ENCODE results near the gene NLRC3. TPM values are rescaled to one million over a fixed set of nuclear protein-coding genes. Genes with fewer than 3 reads are reported as not detected.
"Not testable (repeated sequence)": the region's sequence is repeated elsewhere in the genome, so short reads cannot be mapped to it uniquely, and the experiment has no call there.

NLRC3 gene
- total RNA-seq, 2 experiments from 2014 or later, result 25.9 to 28.4 TPM

DNA sequence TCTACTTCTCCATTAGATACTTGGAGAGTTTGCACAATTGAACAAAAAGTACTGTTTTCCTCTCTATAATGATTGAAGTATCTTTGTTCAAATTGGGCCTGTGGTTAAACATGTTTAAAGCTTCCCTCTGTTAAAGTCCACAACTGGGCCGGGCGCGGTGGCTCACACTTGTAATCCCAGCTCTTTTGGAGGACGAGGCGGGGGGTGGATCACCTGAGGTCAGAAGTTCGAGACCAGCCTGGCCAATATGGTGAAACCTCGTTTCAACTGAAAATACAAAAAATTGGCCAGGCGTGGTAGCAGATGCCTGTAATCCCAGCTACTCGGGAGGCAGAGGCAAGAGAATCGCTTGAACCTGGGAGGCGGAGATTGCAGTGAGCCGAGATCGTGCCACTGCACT lies 31.8 kb upstream of the NLRC3 start:
- not testable (repeated sequence) for DNase-seq

DNA sequence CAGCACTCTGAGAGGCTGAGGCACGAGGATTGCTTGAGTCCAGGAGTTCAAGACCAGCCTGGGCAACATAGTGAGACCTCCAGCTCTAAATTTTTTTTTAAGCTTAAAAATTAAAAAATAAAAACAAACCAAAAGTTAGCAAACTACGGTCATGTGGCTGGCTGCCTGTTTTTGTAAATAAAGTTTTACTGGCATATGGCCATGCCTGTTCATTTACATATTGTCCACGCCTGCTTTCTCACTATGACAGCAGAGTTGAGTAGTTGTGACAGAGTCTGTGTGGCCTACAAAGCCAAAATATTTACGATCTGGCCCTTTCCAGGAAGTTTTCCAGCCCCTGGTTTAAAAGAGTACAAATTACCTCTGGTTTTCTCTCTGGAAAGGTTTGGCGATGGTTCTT lies 30.9 kb upstream of the NLRC3 start:
- Mint-ChIP-seq H3K4me3 (no peak overlapping the region), H3K4me1 (ENCODE audit: low read depth) (peaks cover 21% of the 10 kb centered on the region), H3K9me3 (no peaks in the 10 kb centered on the region), H3K27ac (no peak overlapping the region), H3K27me3 (no peaks in the 10 kb centered on the region), H3K36me3 (peaks cover 27% of the 10 kb centered on the region)
- POLR2A ChIA-PET, result no interaction called here
- intact Hi-C loops (cut with micrococcal nuclease), result no loop called here
- DNase-seq, result no peak
- CTCF ChIA-PET, result interaction anchor here (1.0 kb wide), 1 partner anchor 23 kb away, joined by 3 read pairs; no protein-coding TSS in a partner anchor

More for the DNA sequence above, 31.8 kb upstream of the NLRC3 start:
- H3K9me3 Mint-ChIP-seq; H3K27ac Mint-ChIP-seq; intact Hi-C loops (cut with micrococcal nuclease); POLR2A ChIA-PET; CTCF ChIA-PET; H3K4me3 Mint-ChIP-seq; H3K27me3 Mint-ChIP-seq: not testable (repeated sequence)
- H3K36me3 Mint-ChIP-seq, result peaks cover 25% of the 10 kb centered on the region
- peaks cover 27% of the 10 kb centered on the region for H3K4me1 Mint-ChIP-seq (ENCODE audit: low read depth)

DNA sequence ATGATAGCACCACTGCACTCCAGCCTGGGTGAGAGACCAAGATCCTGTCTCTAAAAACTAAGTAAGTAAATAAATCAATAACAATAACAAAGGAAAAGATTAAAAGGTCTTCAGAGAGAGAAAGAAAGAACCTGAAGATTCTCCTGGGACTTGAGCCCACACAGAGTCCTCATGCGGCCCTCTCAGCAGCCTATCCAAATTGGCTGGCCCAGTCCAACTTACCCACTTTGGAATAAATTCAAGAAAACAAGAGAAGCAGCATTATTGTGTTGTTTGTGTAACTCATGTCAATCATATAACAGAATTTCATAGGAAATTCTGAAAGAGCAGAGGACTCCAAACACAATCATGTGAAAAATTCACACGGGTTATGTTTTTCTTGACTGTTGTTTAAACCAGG lies 30.4 kb upstream of the NLRC3 start:
- POLR2A ChIA-PET, result no interaction called here
- Mint-ChIP-seq H3K4me3 (no peak overlapping the region), H3K9me3 (no peaks in the 10 kb centered on the region), H3K36me3 (peaks cover 28% of the 10 kb centered on the region), H3K4me1 (ENCODE audit: low read depth) (peaks cover 17% of the 10 kb centered on the region), H3K27me3 (no peaks in the 10 kb centered on the region), H3K27ac (no peak overlapping the region)
- DNase-seq, result no peak
- CTCF ChIA-PET, result interaction anchor here (1.0 kb wide), 1 partner anchor 23 kb away, joined by 3 read pairs; no protein-coding TSS in a partner anchor
- intact Hi-C loops (cut with micrococcal nuclease), result no loop called here

DNA sequence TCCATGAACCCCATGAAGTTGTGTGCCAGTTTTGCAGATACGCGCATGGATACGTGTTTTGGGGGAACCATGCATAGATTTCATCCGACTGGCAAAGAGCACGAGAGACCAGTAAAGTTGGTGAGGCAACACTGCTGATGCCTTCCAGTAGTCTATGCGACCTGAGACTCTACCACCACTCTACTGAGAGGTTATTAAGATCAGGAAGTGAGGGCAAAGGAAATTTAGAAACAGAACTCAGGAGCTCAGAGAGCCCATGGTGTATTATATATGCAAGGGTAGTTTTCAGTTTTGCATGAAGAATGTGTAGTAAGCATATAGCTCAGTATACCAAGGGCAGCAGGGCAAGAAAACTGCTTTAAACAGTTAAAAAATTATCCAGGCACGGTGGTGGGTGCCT lies 30.0 kb upstream of the NLRC3 start:
- CTCF ChIA-PET, result interaction anchor here (1.0 kb wide), 1 partner anchor 24 kb away, joined by 3 read pairs; no protein-coding TSS in a partner anchor
- POLR2A ChIA-PET, result no interaction called here

DNA sequence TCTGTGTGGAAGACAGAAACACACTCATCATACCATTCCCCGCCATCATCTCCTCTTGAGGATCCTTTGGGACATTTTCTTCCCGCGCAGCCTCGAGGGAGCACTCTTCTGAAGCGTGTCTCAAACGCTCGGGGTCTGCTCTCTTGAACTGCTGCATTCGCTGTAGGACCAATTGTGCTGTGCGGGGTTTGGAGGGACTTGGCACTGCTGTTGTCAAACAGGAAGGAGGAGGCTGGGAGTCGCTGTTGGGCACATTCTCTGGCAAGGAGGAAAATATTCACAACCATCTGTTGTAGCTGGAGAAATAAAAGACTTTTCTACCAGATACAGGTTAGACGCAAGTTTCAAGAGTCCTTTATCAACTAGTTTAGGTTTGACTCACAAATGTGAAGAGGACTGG lies 29.2 kb upstream of the NLRC3 start:
- H3K4me1 Mint-ChIP-seq (ENCODE audit: low read depth), result peaks cover 10% of the 10 kb centered on the region
- intact Hi-C loops (cut with micrococcal nuclease), result no loop called here
- CTCF ChIA-PET, result no interaction called here
- no peaks in the 10 kb centered on the region for H3K9me3 Mint-ChIP-seq
- H3K4me3 Mint-ChIP-seq, result no peak overlapping the region
- POLR2A ChIA-PET, result no interaction called here
- no peak for DNase-seq
- no peaks in the 10 kb centered on the region for H3K27me3 Mint-ChIP-seq
- H3K36me3 Mint-ChIP-seq, result peaks cover 29% of the 10 kb centered on the region
- no peak overlapping the region for H3K27ac Mint-ChIP-seq

More for the DNA sequence above, 30.0 kb upstream of the NLRC3 start:
- no peaks in the 10 kb centered on the region for H3K9me3 Mint-ChIP-seq
- H3K27me3 Mint-ChIP-seq, result no peaks in the 10 kb centered on the region
- no peak for DNase-seq
- H3K4me3 Mint-ChIP-seq, result no peak overlapping the region
- H3K36me3 Mint-ChIP-seq, result peaks cover 30% of the 10 kb centered on the region
- peaks cover 15% of the 10 kb centered on the region for H3K4me1 Mint-ChIP-seq (ENCODE audit: low read depth)
- H3K27ac Mint-ChIP-seq, result no peak overlapping the region
- intact Hi-C loops (cut with micrococcal nuclease), result no loop called here

DNA sequence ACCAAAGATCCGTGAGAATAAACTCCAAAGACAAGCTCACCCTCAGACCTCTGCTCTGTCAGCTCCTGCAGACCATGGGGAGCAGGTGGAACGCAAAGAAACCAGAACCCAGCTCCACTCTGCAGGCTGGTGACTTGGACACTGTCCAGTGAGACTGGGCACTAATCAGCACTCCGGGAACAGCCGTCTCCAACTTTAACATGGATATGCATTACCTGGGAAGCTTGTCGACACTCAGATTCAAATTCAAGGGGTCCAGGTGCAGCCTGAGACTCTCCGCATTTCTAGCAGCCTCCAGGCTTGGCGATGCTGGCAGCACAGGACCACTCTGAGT lies 25.1 kb upstream of the NLRC3 start:
- H3K27ac Mint-ChIP-seq, result no peak overlapping the region
- H3K4me1 Mint-ChIP-seq (ENCODE audit: low read depth), result no peaks in the 10 kb centered on the region
- H3K27me3 Mint-ChIP-seq, result no peaks in the 10 kb centered on the region
- no peak for DNase-seq
- H3K36me3 Mint-ChIP-seq, result peaks cover 42% of the 10 kb centered on the region
- intact Hi-C loops (cut with micrococcal nuclease), result no loop called here
- POLR2A ChIA-PET, result no interaction called here
- H3K4me3 Mint-ChIP-seq, result no peak overlapping the region
- CTCF ChIA-PET, result no interaction called here
- H3K9me3 Mint-ChIP-seq, result no peaks in the 10 kb centered on the region

DNA sequence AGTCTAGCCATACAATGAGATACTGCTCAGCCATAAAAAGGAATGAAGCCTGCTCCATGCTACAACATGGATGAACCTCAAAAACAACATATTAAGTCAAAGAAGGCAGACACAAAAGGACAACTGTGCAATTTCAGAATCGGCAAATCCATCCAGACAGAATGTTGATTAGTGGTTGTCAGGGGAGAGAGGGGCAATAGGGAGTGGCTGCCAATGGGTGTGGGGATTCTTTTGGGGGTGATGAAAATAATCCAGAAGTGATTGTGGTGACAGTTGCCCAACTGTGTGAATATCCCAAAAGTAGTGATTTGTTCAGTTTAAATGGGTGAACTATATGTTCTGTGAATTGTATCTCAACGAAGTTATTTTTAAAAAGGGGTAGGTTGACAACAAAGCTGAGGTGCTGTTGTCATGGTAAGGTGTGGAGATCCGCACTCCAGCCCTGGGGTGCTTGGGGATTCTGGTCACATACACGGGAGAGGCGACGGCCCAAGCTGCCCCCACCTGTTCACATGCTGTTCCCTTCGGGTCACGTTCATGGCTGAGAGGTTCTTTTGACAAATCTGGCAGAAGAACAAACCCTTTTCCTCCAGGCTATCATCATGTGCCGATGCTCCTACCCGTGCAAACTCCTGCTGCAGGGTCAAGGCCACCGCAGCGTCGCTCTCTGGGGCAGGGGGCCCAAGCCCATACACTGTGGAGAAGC lies 24.6 kb upstream of the NLRC3 start:
- no peak overlapping the region for H3K27ac Mint-ChIP-seq
- CTCF ChIA-PET, result no interaction called here
- no peaks in the 10 kb centered on the region for H3K4me1 Mint-ChIP-seq (ENCODE audit: low read depth)
- H3K36me3 Mint-ChIP-seq, result peaks cover 41% of the 10 kb centered on the region
- no peak for DNase-seq
- intact Hi-C loops (cut with micrococcal nuclease), result no loop called here
- no peak overlapping the region for H3K4me3 Mint-ChIP-seq
- H3K27me3 Mint-ChIP-seq, result no peaks in the 10 kb centered on the region
- H3K9me3 Mint-ChIP-seq, result no peaks in the 10 kb centered on the region
- POLR2A ChIA-PET, result no interaction called here

DNA sequence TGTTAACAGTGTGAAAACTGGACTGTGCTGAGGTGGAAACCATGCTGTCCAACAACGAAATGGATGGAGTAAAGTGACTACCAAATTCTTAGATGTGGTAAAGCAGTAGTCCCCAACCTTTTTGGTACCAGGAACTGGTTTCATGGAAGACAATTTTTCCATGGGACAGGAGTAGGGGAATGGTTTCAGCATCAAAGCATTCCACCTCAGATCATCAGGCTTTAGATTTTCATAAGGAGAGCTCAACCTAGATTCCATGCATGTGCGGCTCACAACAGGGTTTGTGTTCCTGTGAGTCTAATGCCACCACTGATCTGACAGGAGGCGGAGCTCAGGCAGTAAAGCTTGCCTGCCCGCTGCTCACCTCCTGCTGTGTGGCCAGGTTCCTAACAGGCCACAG lies 22.7 kb upstream of the NLRC3 start:
- no peak overlapping the region for H3K4me3 Mint-ChIP-seq
- DNase-seq, result no peak
- no peaks in the 10 kb centered on the region for H3K27me3 Mint-ChIP-seq
- no peak overlapping the region for H3K27ac Mint-ChIP-seq
- intact Hi-C loops (cut with micrococcal nuclease), result no loop called here
- no peaks in the 10 kb centered on the region for H3K9me3 Mint-ChIP-seq
- POLR2A ChIA-PET, result no interaction called here
- no peaks in the 10 kb centered on the region for H3K4me1 Mint-ChIP-seq (ENCODE audit: low read depth)
- CTCF ChIA-PET, result interaction anchor here (0.9 kb wide), 1 partner anchor 45 kb away, joined by 3 read pairs; no protein-coding TSS in a partner anchor
- peaks cover 41% of the 10 kb centered on the region for H3K36me3 Mint-ChIP-seq

DNA sequence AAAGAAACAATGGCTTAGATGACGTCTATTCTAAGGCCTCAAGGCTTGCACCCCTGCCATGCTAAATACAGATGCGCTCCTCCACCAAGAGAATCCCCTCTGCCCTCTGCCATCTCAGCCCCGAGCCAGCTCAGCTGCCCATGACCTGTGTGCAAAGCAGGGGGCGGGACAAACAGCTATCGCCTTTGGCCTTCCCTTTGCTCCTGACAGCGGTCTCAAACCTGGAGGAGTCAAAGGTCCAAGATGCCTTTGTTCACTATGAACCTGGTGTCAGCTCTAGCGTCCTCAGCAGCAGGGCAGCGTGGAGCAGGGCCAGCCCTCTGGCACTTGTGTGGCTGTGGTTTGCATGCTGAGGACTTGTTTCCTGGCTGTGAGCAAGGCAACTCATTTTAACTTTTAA lies 21.9 kb upstream of the NLRC3 start:
- H3K27ac Mint-ChIP-seq, result no peak overlapping the region

DNA sequence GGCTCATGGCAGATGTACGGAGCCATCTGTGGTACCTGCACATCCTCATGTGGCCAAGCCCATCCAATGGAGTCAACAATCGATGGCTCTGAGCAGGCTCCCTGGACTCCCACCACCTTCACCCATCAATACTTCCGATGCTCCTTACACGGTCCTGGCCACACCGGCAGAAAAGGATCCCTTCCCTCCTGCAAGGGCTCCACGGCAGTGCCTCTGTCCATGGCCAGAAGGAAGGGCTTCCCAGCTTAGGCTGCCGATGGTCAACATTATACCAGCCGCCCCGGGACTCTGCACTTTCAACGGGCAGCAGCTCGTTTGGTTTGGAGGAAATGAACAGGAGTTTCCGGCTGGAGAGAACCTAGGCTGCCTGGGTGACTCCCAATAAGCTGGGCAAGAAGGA lies 21.0 kb upstream of the NLRC3 start:
- no peaks in the 10 kb centered on the region for H3K27me3 Mint-ChIP-seq
- no peak overlapping the region for H3K27ac Mint-ChIP-seq
- H3K36me3 Mint-ChIP-seq, result peaks cover 30% of the 10 kb centered on the region
- no peaks in the 10 kb centered on the region for H3K9me3 Mint-ChIP-seq
- intact Hi-C loops (cut with micrococcal nuclease), result no loop called here
- ChIA-PET POLR2A (no interaction called here), CTCF (no interaction called here)
- H3K4me3 Mint-ChIP-seq, result no peak overlapping the region
- DNase-seq, result no peak
- H3K4me1 Mint-ChIP-seq (ENCODE audit: low read depth), result no peaks in the 10 kb centered on the region

More for the DNA sequence above, 21.9 kb upstream of the NLRC3 start:
- no peaks in the 10 kb centered on the region for H3K27me3 Mint-ChIP-seq
- H3K4me1 Mint-ChIP-seq (ENCODE audit: low read depth), result no peaks in the 10 kb centered on the region
- POLR2A ChIA-PET, result no interaction called here
- no peak for DNase-seq
- CTCF ChIA-PET, result no interaction called here
- peaks cover 38% of the 10 kb centered on the region for H3K36me3 Mint-ChIP-seq
- no peak overlapping the region for H3K4me3 Mint-ChIP-seq
- intact Hi-C loops (cut with micrococcal nuclease), result no loop called here
- no peaks in the 10 kb centered on the region for H3K9me3 Mint-ChIP-seq

DNA sequence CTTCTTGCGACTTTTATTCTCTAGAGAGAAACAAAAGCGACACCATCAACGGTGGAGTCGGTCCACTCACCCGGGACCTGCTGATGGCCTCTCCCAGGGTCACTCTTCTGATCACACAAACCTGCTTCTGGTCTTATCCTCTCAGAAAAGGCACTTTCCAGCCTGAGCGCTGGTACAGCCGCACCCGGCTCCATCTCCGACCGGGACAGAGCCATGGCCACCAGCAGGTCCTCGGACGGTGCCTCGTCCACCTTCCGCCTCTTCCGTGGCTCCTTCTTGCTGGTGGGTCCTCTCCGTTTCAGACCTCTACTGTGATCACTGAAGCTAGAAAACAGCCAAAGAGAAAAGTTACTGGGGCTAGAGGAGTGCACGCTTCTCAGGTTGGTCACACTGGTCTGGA lies 20.5 kb upstream of the NLRC3 start:
- intact Hi-C loops (cut with micrococcal nuclease), result no loop called here
- no peak for DNase-seq
- Mint-ChIP-seq H3K36me3 (peaks cover 28% of the 10 kb centered on the region), H3K4me3 (no peak overlapping the region), H3K4me1 (ENCODE audit: low read depth) (no peaks in the 10 kb centered on the region), H3K27me3 (no peaks in the 10 kb centered on the region), H3K27ac (no peak overlapping the region), H3K9me3 (no peaks in the 10 kb centered on the region)
- CTCF ChIA-PET, result no interaction called here
- POLR2A ChIA-PET, result no interaction called here

DNA sequence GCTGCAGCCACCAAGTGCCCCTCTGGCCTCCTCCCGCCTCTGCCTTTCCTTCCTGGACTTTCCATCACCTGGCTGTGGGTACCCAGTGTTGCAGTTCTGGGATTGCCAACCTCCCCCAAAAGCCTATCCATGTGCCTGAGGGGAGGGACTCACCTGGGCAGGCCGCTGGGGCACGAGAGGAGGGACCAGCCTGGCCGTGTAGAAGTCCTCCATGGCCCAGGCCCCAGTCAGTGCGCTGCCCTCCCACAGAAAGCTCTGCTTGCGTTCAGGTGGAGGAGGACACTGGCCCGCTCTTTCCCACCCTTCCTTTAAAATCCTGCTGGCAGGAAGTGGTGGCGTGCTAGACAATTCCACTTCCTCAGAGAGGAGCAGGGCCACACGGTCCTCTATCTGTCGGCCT lies 20.0 kb upstream of the NLRC3 start:
- intact Hi-C loops (cut with micrococcal nuclease), result no loop called here
- Mint-ChIP-seq H3K4me1 (ENCODE audit: low read depth) (no peaks in the 10 kb centered on the region), H3K27me3 (no peaks in the 10 kb centered on the region), H3K36me3 (peaks cover 25% of the 10 kb centered on the region), H3K4me3 (no peak overlapping the region), H3K27ac (no peak overlapping the region), H3K9me3 (no peaks in the 10 kb centered on the region)
- no peak for DNase-seq
- ChIA-PET POLR2A (no interaction called here), CTCF (no interaction called here)

DNA sequence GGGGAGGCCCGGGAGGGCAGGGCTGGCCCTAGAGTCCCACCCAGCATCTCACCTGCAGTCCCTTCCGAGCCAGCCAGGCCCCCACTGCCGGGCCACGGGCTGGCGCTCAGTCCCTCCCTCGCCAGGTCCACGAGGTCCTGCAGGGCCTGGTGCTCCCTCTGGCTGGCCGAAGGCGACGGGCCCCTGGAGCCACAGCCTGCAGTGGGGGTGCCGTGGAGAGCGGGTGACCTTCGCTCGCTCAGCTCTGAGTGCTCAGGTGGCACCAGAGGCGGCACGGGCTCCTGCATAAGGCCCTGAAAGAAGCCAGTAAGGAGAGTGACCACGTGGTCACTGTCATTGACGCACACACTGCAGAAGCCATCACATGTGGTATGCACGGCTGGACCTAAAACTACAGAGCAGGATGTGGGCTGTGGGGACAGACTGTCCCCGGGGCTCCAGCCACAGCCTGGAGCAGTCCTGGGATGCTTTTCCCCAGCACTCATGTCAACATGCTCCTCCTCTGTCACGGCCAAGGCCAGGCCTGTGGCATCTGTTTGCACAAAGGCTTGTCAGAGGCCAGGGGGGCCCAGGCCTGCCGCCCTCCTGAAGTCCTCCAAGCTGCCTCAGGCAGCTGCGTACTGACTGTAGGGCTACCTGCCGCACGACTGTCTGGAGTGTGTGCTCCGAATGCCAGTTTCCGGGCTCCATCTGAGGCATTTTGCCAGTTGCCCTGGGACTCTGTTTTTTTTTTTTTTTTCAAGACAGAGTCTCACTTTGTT lies 19.1 kb upstream of the NLRC3 start:
- CTCF ChIA-PET, result no interaction called here

More for the DNA sequence above, 19.1 kb upstream of the NLRC3 start:
- no peak overlapping the region for H3K27ac Mint-ChIP-seq
- peaks cover 19% of the 10 kb centered on the region for H3K36me3 Mint-ChIP-seq
- no peaks in the 10 kb centered on the region for H3K4me1 Mint-ChIP-seq (ENCODE audit: low read depth)
- DNase-seq, result no peak
- H3K27me3 Mint-ChIP-seq, result no peaks in the 10 kb centered on the region
- intact Hi-C loops (cut with micrococcal nuclease), result no loop called here
- no peaks in the 10 kb centered on the region for H3K9me3 Mint-ChIP-seq
- H3K4me3 Mint-ChIP-seq, result no peak overlapping the region
- POLR2A ChIA-PET, result no interaction called here
